HCT116 (cell line): Measurements from ENCODE around the gene SENP6. TPM values are rescaled to one million over a fixed set of nuclear protein-coding genes. Genes with fewer than 3 reads are reported as not detected.
A peak's percentile ranks its signal among the peaks of the same experiment; 100 is the strongest.

Experiments used
- ATAC-seq: fragments of 200-7000 bp; cut with Tn5 transposase; 2 replicates; pipeline ENCODE4 v1.9.1; 2020; ENCODE audit warnings: mild to moderate bottlenecking, moderate library complexity
- BruUV-seq: library from RNA; stranded (reverse); fragments of 400-500 nt; replicated peaks from 2 replicates; lab custom pipeline; 2021; lab: Mats Ljungman, UMichigan
- CTCF ChIA-PET: fragments of 300-600 bp; sonication (Branson Sonifier 250); formaldehyde crosslinking; loops from one replicate; lab custom pipeline; 2021; ENCODE audit warnings: antibody characterized with exemption; lab: Charles Lee
- POLR2A ChIA-PET: fragments of 300-600, 350-600 bp; sonication (Branson Sonifier 250); formaldehyde crosslinking; loops from one replicate; lab custom pipeline; 2021; ENCODE audit warnings: antibody characterized with exemption; lab: Charles Lee
- RAD21 ChIA-PET, 2 experiments: fragments of 300-600 bp; sonication (Branson Sonifier 250); formaldehyde crosslinking; loops; one replicate each; lab custom pipeline; 2023; ENCODE audit warnings: low total read pairs in 2 of 2; ENCODE audit not compliant: uncharacterized antibody in 2 of 2, unreplicated experiment in 2 of 2, low non-redundant PET in 1 of 2; lab: Charles Lee
- DNase-seq: peaks from one replicate; pipeline ENCODE4 v3.0.0-alpha.2; 2010; ENCODE audit warnings: low read depth, low spot score
- H2AFZ ChIP-seq: fragments of 200-600 bp; shearing (Covaris generic), sonication (generic); 2 replicates; pipeline ENCODE4 v1.6.1; 2017; ENCODE audit warnings: low read depth, mixed run types, mixed read lengths, antibody characterized with exemption, low read length; ENCODE audit not compliant: poor library complexity, severe bottlenecking
- H3K27ac ChIP-seq: 2 replicates; pipeline ENCODE4 v1.5.1; 2012; ENCODE audit warnings: low read depth, low read length
- H3K27me3 ChIP-seq: fragments of 200-600 bp; sonication (generic); 2 replicates; pipeline ENCODE4 v1.6.1; 2016; ENCODE audit warnings: mixed run types, low read length, mixed read lengths; ENCODE audit not compliant: insufficient read depth
- H3K36me3 ChIP-seq, 2 experiments: fragments of 200-500 bp in 1 of 2; fragments of 200-600 bp in 1 of 2; sonication (Bioruptor generic) in 1 of 2; sonication (generic) in 1 of 2; 2 replicates each; pipeline versions ENCODE4 v1.5.1 to v1.6.1; 2014 to 2016; ENCODE audit warnings: low read length in 2 of 2, inconsistent platforms in 1 of 2, mixed read lengths in 1 of 2, mixed run types in 1 of 2; ENCODE audit not compliant: insufficient read depth in 2 of 2, control insufficient read depth in 1 of 2
- H3K4me1 ChIP-seq, 2 experiments: fragments of 200-600 bp in 1 of 2; sonication (generic) in 1 of 2; 2 replicates each; pipeline versions ENCODE4 v1.5.1 to v1.6.1; 2012 to 2017; ENCODE audit warnings: low read length in 2 of 2, inconsistent platforms in 1 of 2, mild to moderate bottlenecking in 1 of 2, mixed read lengths in 1 of 2, mixed run types in 1 of 2, moderate library complexity in 1 of 2; ENCODE audit not compliant: insufficient read depth in 2 of 2, control insufficient read depth in 1 of 2
- H3K4me2 ChIP-seq: fragments of 200-600 bp; sonication (generic); 2 replicates; pipeline ENCODE4 v1.6.1; 2017; ENCODE audit warnings: mixed run types, low read length, mixed read lengths
- H3K4me3 ChIP-seq, 2 experiments: fragments of 200-600 bp in 1 of 2; sonication (generic) in 1 of 2; replicated peaks in 1 of 2; 2 replicates each; pipeline ENCODE4 v1.5.1; 2011 to 2016; ENCODE audit warnings: low read length in 2 of 2, control low read depth in 1 of 2, low read depth in 1 of 2, mild to moderate bottlenecking in 1 of 2, mixed read lengths in 1 of 2, mixed run types in 1 of 2
- H3K79me2 ChIP-seq: fragments of 200-600 bp; sonication (generic); 2 replicates; pipeline ENCODE4 v1.6.1; 2017; ENCODE audit warnings: mild to moderate bottlenecking, mixed run types, low read length, moderate library complexity, mixed read lengths; ENCODE audit not compliant: insufficient read depth
- H3K9ac ChIP-seq: fragments of 200-600 bp; sonication (generic); 2 replicates; pipeline ENCODE4 v1.6.1; 2016; ENCODE audit warnings: low read length, mixed read lengths
- H3K9me2 ChIP-seq: fragments of 200-600 bp; sonication (generic), shearing (Covaris generic); 2 replicates; pipeline ENCODE4 v1.6.1; 2017; ENCODE audit warnings: mixed run types, mild to moderate bottlenecking, moderate library complexity; ENCODE audit not compliant: insufficient read depth
- H3K9me3 ChIP-seq, 2 experiments: fragments of 200-500 bp in 1 of 2; fragments of 200-600 bp in 1 of 2; sonication (Bioruptor generic) in 1 of 2; sonication (generic) in 1 of 2; 2 replicates each; pipeline ENCODE4 v1.6.1; 2014 to 2017; ENCODE audit warnings: low read length in 2 of 2, mixed read lengths in 2 of 2, inconsistent platforms in 1 of 2, low read depth in 1 of 2, mild to moderate bottlenecking in 1 of 2, mixed run types in 1 of 2, moderate library complexity in 1 of 2; ENCODE audit not compliant: control insufficient read depth in 1 of 2, insufficient read depth in 1 of 2
- H4K20me1 ChIP-seq: fragments of 200-600 bp; sonication (generic), shearing (Covaris generic); 2 replicates; pipeline ENCODE4 v1.6.1; 2017; ENCODE audit warnings: mixed run types, mild to moderate bottlenecking, moderate library complexity; ENCODE audit not compliant: insufficient read depth
- ELF1 ChIP-seq: IDR thresholded peaks from 2 replicates; pipeline ENCODE4 v1.6.1; 2012; ENCODE audit warnings: low read depth, borderline replicate concordance
- JUND ChIP-seq: IDR thresholded peaks from 2 replicates; pipeline ENCODE4 v1.6.1; 2012
- SIN3A ChIP-seq: IDR thresholded peaks from 2 replicates; pipeline ENCODE4 v1.6.1; 2012; ENCODE audit warnings: low read depth
- SRF ChIP-seq: IDR thresholded peaks from 2 replicates; pipeline ENCODE4 v1.6.1; 2012; ENCODE audit warnings: low read depth
- intact Hi-C: fragments of 100-400 bp; cut with micrococcal nuclease; formaldehyde crosslinking; loops from 2 replicates; pipeline ENCODE4 v1.10.0; 2022
- total RNA-seq: library from RNA; stranded (reverse); gene quantifications from one replicate; pipeline ENCODE4 v1.2.1, GENCODE V29; 2021; ENCODE audit not compliant: unreplicated experiment
- TF ChIP-seq, protein P1 (sequence below), 3 experiments: fragments of 200-600 bp in 1 of 3; sonication (generic) in 1 of 3; IDR thresholded peaks in 2 of 3; conservative IDR thresholded peaks in 1 of 3; 2 replicates each; pipeline ENCODE4 v1.5.1; 2012 to 2017; ENCODE audit warnings: low read depth in 2 of 3, low read length in 2 of 3, antibody characterized with exemption in 1 of 3, borderline replicate concordance in 1 of 3, control low read depth in 1 of 3, mild to moderate bottlenecking in 1 of 3, mixed read lengths in 1 of 3, mixed run types in 1 of 3, moderate library complexity in 1 of 3; ENCODE audit not compliant: insufficient read depth in 1 of 3
- TF ChIP-seq, protein P2 (sequence below): IDR thresholded peaks from 2 replicates; pipeline ENCODE4 v1.6.1; 2012; ENCODE audit warnings: low read depth
- TF ChIP-seq, protein P3 (sequence below): IDR thresholded peaks from 2 replicates; pipeline ENCODE4 v1.6.1; 2012

The SENP6 gene
- total RNA-seq, 1 experiment from 2014 or later, result 78.1 TPM

DNA sequence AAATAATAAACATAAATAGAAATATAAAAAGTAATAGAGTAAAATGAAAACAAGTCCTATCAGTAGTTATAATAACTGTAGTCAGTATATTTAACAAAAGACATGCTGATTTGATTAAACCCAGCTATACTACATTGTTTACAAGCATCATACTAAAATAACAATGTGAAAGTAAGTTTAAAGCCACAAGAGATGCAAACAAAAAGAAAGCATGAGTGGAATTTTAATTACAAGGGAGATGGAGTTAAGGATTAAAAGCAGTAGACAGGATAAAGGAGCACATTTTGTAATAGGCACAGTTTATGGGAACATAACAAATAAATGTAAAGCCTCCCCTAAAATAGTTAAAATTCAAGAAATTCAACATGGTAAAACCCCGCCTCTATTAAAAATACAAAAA is 41.5 kb downstream of the SENP6 start:
- H3K9me2 ChIP-seq, result no peaks in the 10 kb centered on the region
- TF ChIP-seq SRF, result no peak
- TF ChIP-seq SIN3A, result no peak
- TF ChIP-seq JUND, result no peak
- TF ChIP-seq ELF1, result no peak
- TF ChIP-seq, protein P1, sequence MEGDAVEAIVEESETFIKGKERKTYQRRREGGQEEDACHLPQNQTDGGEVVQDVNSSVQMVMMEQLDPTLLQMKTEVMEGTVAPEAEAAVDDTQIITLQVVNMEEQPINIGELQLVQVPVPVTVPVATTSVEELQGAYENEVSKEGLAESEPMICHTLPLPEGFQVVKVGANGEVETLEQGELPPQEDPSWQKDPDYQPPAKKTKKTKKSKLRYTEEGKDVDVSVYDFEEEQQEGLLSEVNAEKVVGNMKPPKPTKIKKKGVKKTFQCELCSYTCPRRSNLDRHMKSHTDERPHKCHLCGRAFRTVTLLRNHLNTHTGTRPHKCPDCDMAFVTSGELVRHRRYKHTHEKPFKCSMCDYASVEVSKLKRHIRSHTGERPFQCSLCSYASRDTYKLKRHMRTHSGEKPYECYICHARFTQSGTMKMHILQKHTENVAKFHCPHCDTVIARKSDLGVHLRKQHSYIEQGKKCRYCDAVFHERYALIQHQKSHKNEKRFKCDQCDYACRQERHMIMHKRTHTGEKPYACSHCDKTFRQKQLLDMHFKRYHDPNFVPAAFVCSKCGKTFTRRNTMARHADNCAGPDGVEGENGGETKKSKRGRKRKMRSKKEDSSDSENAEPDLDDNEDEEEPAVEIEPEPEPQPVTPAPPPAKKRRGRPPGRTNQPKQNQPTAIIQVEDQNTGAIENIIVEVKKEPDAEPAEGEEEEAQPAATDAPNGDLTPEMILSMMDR (IDR thresholded peaks at IDR 0.05 in 2 of 3, conservative IDR thresholded peaks at IDR 0.05 in 1 of 3; ENCODE audit: borderline replicate concordance in 1 of 3, insufficient read depth in 1 of 3, low read depth in 2 of 3, low read length in 2 of 3), result no peak
- TF ChIP-seq, protein P2, sequence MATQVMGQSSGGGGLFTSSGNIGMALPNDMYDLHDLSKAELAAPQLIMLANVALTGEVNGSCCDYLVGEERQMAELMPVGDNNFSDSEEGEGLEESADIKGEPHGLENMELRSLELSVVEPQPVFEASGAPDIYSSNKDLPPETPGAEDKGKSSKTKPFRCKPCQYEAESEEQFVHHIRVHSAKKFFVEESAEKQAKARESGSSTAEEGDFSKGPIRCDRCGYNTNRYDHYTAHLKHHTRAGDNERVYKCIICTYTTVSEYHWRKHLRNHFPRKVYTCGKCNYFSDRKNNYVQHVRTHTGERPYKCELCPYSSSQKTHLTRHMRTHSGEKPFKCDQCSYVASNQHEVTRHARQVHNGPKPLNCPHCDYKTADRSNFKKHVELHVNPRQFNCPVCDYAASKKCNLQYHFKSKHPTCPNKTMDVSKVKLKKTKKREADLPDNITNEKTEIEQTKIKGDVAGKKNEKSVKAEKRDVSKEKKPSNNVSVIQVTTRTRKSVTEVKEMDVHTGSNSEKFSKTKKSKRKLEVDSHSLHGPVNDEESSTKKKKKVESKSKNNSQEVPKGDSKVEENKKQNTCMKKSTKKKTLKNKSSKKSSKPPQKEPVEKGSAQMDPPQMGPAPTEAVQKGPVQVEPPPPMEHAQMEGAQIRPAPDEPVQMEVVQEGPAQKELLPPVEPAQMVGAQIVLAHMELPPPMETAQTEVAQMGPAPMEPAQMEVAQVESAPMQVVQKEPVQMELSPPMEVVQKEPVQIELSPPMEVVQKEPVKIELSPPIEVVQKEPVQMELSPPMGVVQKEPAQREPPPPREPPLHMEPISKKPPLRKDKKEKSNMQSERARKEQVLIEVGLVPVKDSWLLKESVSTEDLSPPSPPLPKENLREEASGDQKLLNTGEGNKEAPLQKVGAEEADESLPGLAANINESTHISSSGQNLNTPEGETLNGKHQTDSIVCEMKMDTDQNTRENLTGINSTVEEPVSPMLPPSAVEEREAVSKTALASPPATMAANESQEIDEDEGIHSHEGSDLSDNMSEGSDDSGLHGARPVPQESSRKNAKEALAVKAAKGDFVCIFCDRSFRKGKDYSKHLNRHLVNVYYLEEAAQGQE, result no peak
- TF ChIP-seq, protein P3, sequence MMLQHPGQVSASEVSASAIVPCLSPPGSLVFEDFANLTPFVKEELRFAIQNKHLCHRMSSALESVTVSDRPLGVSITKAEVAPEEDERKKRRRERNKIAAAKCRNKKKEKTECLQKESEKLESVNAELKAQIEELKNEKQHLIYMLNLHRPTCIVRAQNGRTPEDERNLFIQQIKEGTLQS, result no peak
- no peak overlapping the region for H3K4me3 ChIP-seq
- no peak overlapping the region for H2AFZ ChIP-seq
- ATAC-seq (no peak), DNase-seq (no peak)
- peaks cover 0 to 17% of the 10 kb centered on the region in 2 experiments; a peak in 2 of 4 replicates for H3K36me3 ChIP-seq
- no peaks in the 10 kb centered on the region for H4K20me1 ChIP-seq
- peaks cover 13% of the 10 kb centered on the region for H3K79me2 ChIP-seq
- intact Hi-C loops, result no loop called here
- BruUV-seq, result TSS peak; percentile 12
- ChIA-PET POLR2A (no interaction called here), CTCF (no interaction called here), RAD21 (no interaction called here)
- H3K4me2 ChIP-seq, result no peak overlapping the region
- H3K9me3 ChIP-seq, result no peaks in the 10 kb centered on the region
- no peaks in the 10 kb centered on the region for H3K4me1 ChIP-seq
- no peaks in the 10 kb centered on the region for H3K27me3 ChIP-seq
- H3K27ac ChIP-seq, result no peak overlapping the region
- no peak overlapping the region for H3K9ac ChIP-seq
